Neural cell (in vitro differentiated cells): ENCODE data around the gene TNS3. TPM values are rescaled to one million over a fixed set of nuclear protein-coding genes. Genes with fewer than 3 reads are reported as not detected.

Source experiments
- H2AFZ ChIP-seq: fragments of 200-600, 300-800 bp; sonication (generic), shearing (Covaris generic); 2 replicates; pipeline ENCODE4 v1.6.0; 2014; ENCODE audit warnings: low read depth, mild to moderate bottlenecking, antibody characterized with exemption, low read length, moderate library complexity
- H3F3A ChIP-seq: fragments of 200-600 bp; shearing (Covaris generic); 2 replicates; pipeline ENCODE4 v1.6.1; 2016; ENCODE audit warnings: mild to moderate bottlenecking, moderate library complexity, mixed read lengths, antibody characterized with exemption, low read length; ENCODE audit not compliant: insufficient read depth, poor library complexity, severe bottlenecking
- H3K27ac ChIP-seq: fragments of 200-600, 300-800 bp; sonication (generic), shearing (Covaris generic); 2 replicates; pipeline ENCODE4 v1.5.1; 2014; ENCODE audit warnings: mild to moderate bottlenecking, low read length, moderate library complexity
- H3K27me3 ChIP-seq: fragments of 300-800, 200-600 bp; sonication (generic), shearing (Covaris generic); 2 replicates; pipeline ENCODE4 v1.6.0; 2014; ENCODE audit warnings: mild to moderate bottlenecking, low read depth, low read length, moderate library complexity; ENCODE audit not compliant: insufficient read depth
- H3K36me3 ChIP-seq: fragments of 300-800, 200-600 bp; sonication (generic), shearing (Covaris generic); 2 replicates; pipeline ENCODE4 v1.5.1; 2014; ENCODE audit warnings: mild to moderate bottlenecking, antibody characterized with exemption, low read length, moderate library complexity; ENCODE audit not compliant: insufficient read depth
- H3K4me2 ChIP-seq: fragments of 300-800, 200-600 bp; sonication (generic), shearing (Covaris generic); 2 replicates; pipeline ENCODE4 v1.6.0; 2014; ENCODE audit warnings: mild to moderate bottlenecking, low read length
- H3K4me3 ChIP-seq: fragments of 300-800, 200-600 bp; sonication (generic), shearing (Covaris generic); 2 replicates; pipeline ENCODE4 v1.5.1; 2014; ENCODE audit warnings: mild to moderate bottlenecking, low read length, moderate library complexity
- H3K79me2 ChIP-seq: fragments of 200-600 bp; shearing (Covaris generic); replicated peaks from 2 replicates; pipeline ENCODE4 v1.6.0; 2014; ENCODE audit warnings: mild to moderate bottlenecking, low read length, moderate library complexity; ENCODE audit not compliant: insufficient read depth
- H3K9ac ChIP-seq: fragments of 300-800, 200-600 bp; sonication (generic), shearing (Covaris generic); 2 replicates; pipeline ENCODE4 v1.6.1; 2016; ENCODE audit warnings: mild to moderate bottlenecking, low read length, mixed read lengths
- H3K9me2 ChIP-seq: fragments of 200-600 bp; shearing (Covaris generic); 2 replicates; pipeline ENCODE4 v1.6.1; 2016; ENCODE audit warnings: mild to moderate bottlenecking, low read length, mixed read lengths; ENCODE audit not compliant: insufficient read depth
- H3K9me3 ChIP-seq: fragments of 200-600, 300-800 bp; sonication (generic), shearing (Covaris generic); 2 replicates; pipeline ENCODE4 v1.6.1; 2016; ENCODE audit warnings: mild to moderate bottlenecking, mixed run types, low read length, moderate library complexity, mixed read lengths
- H4K20me1 ChIP-seq: fragments of 200-600 bp; shearing (Covaris generic); 2 replicates; pipeline ENCODE4 v1.6.1; 2016; ENCODE audit warnings: mild to moderate bottlenecking, mixed run types; ENCODE audit not compliant: insufficient read depth
- EP300 ChIP-seq: fragments of 450-650 bp; conservative IDR thresholded peaks from 2 replicates; pipeline ENCODE4 v1.6.1; 2014; ENCODE audit warnings: antibody characterized with exemption, mild to moderate bottlenecking, moderate library complexity; ENCODE audit not compliant: poor library complexity, severe bottlenecking
- MXI1 ChIP-seq: fragments of 450-650 bp; conservative IDR thresholded peaks from 2 replicates; pipeline ENCODE4 v1.6.1; 2014; ENCODE audit warnings: antibody characterized with exemption, mild to moderate bottlenecking; ENCODE audit not compliant: poor library complexity, severe bottlenecking
- RAD21 ChIP-seq: fragments of 450-650 bp; conservative IDR thresholded peaks from 2 replicates; pipeline ENCODE4 v1.6.1; 2014; ENCODE audit warnings: antibody characterized with exemption, mild to moderate bottlenecking, moderate library complexity
- SMC3 ChIP-seq: fragments of 450-650 bp; conservative IDR thresholded peaks from 2 replicates; pipeline ENCODE4 v1.6.1; 2014; ENCODE audit warnings: antibody characterized with exemption, mild to moderate bottlenecking, moderate library complexity; ENCODE audit not compliant: poor library complexity
- TAF1 ChIP-seq: IDR thresholded peaks from 2 replicates; pipeline ENCODE4 v1.6.1; 2012; ENCODE audit warnings: low read depth
- polyA plus RNA-seq: library from polyadenylated mRNA; depleted of rRNA; stranded (reverse); fragments of >200 nt; gene quantifications from 2 replicates; pipeline ENCODE4 v1.2.3, GENCODE V29; 2014
- TF ChIP-seq, protein P1 (sequence below): IDR thresholded peaks from 2 replicates; pipeline ENCODE4 v1.6.1; 2012; ENCODE audit warnings: borderline replicate concordance
- TF ChIP-seq, protein P2 (sequence below): fragments of 450-650 bp; IDR thresholded peaks from 2 replicates; pipeline ENCODE4 v1.5.1; 2014; ENCODE audit warnings: antibody characterized with exemption, mild to moderate bottlenecking, moderate library complexity; ENCODE audit not compliant: poor library complexity, severe bottlenecking

The TNS3 gene
- polyA plus RNA-seq, 1 donor from 2014 or later = 0.58 TPM

DNA sequence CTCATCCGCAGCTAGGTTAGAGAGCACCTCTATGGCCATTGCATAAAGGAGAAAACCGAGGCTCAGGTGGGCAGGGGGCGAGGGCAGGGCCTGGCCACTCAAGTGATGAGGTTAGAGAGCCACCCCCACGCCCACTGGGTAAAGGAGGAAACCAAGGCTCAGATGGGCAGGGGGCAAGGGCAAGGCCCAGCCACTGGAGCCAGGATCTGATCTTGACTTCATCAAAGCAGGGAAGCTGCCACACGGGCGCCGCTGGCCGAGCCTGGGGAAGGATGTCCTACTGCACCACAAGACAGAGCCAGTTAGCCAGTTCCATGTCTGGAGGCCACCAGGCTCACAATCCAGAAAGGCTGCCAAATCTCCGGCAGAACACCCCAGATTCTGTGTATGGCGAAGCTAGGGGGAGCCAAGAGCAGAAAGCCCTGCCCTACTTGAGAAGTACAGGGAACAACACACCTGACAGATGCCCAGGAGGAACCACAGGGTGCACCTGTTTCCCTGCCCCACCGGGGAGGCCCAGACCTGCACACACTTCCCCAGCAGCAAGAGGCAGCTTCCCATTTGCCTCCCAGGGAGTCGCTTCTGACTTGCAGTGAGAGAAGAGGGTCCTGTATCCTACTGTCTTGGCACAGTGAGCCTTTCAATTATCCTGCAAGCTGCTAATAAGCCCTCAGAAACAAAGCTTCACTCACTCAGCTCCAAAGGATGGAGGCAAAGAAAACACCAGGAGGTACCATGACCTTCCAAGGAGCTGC is 101.9 kb downstream of the TNS3 start:
- TF ChIP-seq RAD21 (no peak), SMC3 (no peak), EP300 (no peak)
- no peak overlapping the region for H3K27ac ChIP-seq
- H3F3A ChIP-seq = no peaks in the 10 kb centered on the region
- H4K20me1 ChIP-seq = no peaks in the 10 kb centered on the region
- no peak overlapping the region for H3K9ac ChIP-seq
- no peaks in the 10 kb centered on the region for H3K36me3 ChIP-seq
- no peak overlapping the region for H2AFZ ChIP-seq
- H3K27me3 ChIP-seq = no peaks in the 10 kb centered on the region
- H3K9me2 ChIP-seq = no peaks in the 10 kb centered on the region
- H3K4me2 ChIP-seq = no peak overlapping the region
- peaks cover 4% of the 10 kb centered on the region for H3K9me3 ChIP-seq
- H3K79me2 ChIP-seq = no peaks in the 10 kb centered on the region
- no peak overlapping the region for H3K4me3 ChIP-seq

DNA sequence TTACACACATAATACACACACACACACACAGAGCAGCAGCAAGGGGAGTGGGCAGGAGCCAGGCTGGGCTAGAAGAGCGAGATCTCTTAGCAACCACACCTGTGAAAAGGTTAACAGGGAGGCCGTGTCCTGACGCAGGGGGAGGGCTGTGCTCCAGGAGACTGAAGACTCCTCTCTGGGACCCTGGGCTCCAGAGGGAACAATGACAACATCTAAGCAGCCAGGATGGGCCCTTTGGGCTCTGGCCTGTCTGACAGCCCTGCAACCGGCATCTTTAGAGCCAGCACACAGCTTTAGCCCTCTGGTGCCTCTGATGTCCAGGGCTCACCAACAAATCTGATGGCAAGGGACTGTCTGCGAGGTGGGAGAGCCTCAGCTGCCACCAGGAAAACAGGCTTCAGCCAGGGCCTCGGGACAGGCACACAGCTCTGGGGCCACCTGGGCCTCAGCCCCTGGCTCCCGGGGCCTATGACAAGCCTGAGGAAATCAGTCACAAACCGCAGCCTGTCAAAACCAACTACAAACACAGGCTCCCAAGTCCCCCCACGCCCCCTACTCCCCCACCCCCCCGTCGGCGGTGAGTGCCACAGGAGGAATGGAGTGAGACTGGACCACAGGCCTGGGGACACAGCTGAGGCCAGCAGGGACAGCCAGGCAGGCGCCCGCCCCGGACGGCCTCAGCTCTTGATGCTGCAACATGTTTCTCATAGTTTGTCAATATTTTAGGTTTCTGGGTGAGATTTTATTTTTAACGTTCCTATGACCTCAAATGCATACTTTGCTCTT is 102.8 kb downstream of the TNS3 start:
- Histone ChIP-seq H3K4me2 (no peak overlapping the region), H3F3A (no peaks in the 10 kb centered on the region), H3K9me2 (no peaks in the 10 kb centered on the region), H3K9me3 (peaks cover under 1% of the 10 kb centered on the region), H3K4me3 (no peak overlapping the region), H3K36me3 (no peaks in the 10 kb centered on the region), H3K79me2 (no peaks in the 10 kb centered on the region), H3K9ac (no peak overlapping the region), H2AFZ (no peak overlapping the region), H3K27me3 (no peaks in the 10 kb centered on the region), H3K27ac (no peak overlapping the region), H4K20me1 (no peaks in the 10 kb centered on the region)
- TF ChIP-seq SMC3 (no peak), TAF1 (no peak), EP300 (no peak), MXI1 (no peak)
- TF ChIP-seq, protein P1, sequence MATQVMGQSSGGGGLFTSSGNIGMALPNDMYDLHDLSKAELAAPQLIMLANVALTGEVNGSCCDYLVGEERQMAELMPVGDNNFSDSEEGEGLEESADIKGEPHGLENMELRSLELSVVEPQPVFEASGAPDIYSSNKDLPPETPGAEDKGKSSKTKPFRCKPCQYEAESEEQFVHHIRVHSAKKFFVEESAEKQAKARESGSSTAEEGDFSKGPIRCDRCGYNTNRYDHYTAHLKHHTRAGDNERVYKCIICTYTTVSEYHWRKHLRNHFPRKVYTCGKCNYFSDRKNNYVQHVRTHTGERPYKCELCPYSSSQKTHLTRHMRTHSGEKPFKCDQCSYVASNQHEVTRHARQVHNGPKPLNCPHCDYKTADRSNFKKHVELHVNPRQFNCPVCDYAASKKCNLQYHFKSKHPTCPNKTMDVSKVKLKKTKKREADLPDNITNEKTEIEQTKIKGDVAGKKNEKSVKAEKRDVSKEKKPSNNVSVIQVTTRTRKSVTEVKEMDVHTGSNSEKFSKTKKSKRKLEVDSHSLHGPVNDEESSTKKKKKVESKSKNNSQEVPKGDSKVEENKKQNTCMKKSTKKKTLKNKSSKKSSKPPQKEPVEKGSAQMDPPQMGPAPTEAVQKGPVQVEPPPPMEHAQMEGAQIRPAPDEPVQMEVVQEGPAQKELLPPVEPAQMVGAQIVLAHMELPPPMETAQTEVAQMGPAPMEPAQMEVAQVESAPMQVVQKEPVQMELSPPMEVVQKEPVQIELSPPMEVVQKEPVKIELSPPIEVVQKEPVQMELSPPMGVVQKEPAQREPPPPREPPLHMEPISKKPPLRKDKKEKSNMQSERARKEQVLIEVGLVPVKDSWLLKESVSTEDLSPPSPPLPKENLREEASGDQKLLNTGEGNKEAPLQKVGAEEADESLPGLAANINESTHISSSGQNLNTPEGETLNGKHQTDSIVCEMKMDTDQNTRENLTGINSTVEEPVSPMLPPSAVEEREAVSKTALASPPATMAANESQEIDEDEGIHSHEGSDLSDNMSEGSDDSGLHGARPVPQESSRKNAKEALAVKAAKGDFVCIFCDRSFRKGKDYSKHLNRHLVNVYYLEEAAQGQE = no peak
- TF ChIP-seq, protein P2, sequence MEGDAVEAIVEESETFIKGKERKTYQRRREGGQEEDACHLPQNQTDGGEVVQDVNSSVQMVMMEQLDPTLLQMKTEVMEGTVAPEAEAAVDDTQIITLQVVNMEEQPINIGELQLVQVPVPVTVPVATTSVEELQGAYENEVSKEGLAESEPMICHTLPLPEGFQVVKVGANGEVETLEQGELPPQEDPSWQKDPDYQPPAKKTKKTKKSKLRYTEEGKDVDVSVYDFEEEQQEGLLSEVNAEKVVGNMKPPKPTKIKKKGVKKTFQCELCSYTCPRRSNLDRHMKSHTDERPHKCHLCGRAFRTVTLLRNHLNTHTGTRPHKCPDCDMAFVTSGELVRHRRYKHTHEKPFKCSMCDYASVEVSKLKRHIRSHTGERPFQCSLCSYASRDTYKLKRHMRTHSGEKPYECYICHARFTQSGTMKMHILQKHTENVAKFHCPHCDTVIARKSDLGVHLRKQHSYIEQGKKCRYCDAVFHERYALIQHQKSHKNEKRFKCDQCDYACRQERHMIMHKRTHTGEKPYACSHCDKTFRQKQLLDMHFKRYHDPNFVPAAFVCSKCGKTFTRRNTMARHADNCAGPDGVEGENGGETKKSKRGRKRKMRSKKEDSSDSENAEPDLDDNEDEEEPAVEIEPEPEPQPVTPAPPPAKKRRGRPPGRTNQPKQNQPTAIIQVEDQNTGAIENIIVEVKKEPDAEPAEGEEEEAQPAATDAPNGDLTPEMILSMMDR = no peak
